NCI-H1694 (cell line): Measurements from ENCODE around the gene ERAP2.
A peak's percentile ranks its signal among the peaks of the same experiment; 100 is the strongest.
"Not testable (repeated sequence)": the region's sequence is repeated elsewhere in the genome, so short reads cannot be mapped to it uniquely, and the experiment has no call there.

Experiments
- DNase-seq: peaks from one replicate; lab custom pipeline; 2025; lab: John Stamatoyannopoulos, UW

Gene ERAP2

GRCh38 chr5:96863949-96864584 is 12.2 kb upstream of the ERAP2 start:
- no peak for DNase-seq

GRCh38 chr5:96864922-96865530 is 11.3 kb upstream of the ERAP2 start:
- DNase-seq: no peak

GRCh38 chr5:96868603-96869371 is 7.5 kb upstream of the ERAP2 start:
- DNase-seq: peak; percentile 36

GRCh38 chr5:96869372-96869641 is 7.0 kb upstream of the ERAP2 start:
- DNase-seq: no peak

- DNase-seq: no peak
These were observed 5.9 kb upstream of the ERAP2 start for GRCh38 chr5:96870094-96871026.

- no peak for DNase-seq
These were observed 5.3 kb upstream of the ERAP2 start for GRCh38 chr5:96871027-96871399.

- no peak for DNase-seq
These were observed 4.6 kb upstream of the ERAP2 start for GRCh38 chr5:96871686-96872085.

DNA sequence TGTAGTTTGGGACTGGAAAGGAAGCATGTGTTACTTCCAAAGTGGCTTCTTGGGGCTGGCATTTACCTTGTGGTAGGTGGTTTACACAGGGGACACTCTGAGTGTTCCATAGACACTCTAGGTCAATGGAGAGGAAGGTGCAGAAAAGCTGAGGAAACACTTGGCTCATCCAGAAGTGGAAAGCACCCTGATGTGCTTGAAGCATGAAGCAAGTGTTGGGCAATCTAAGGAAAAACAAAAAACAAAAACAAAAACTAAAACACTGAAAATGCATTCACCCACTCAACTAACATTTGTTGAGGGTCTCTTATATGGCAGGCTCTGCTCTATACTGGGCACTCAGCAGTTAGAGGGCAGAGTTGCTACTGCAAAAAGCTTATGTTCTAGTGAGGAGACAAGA is 2.9 kb upstream of the ERAP2 start:
- no peak for DNase-seq

- DNase-seq: no peak
These were observed 1.7 kb upstream of the ERAP2 start for GRCh38 chr5:96874631-96875030.

DNA sequence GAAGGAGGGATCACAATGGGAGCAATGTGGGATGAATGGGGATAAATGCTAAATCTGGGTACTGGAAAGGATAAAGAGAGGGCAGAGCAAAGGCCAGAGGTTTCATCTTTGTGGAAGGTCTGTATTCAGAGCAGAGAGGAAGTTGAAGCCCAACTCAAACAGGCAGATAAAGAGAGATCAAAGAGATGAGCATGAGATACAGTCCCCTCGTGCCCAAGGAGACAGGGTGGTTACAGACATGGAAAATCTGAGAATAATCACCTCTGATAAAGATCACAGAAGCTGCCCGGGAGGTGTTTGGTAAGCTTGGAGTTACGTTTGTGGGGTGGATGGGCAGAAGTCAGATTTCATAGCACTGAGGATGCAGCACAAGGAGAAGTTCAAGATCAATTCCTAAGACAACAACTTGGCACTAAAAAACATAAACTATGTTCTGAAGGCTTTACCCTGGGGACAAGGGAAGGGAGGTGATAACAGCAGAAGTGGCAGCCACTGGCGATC is 459 bp upstream of the ERAP2 start:
- no peak for DNase-seq

DNA sequence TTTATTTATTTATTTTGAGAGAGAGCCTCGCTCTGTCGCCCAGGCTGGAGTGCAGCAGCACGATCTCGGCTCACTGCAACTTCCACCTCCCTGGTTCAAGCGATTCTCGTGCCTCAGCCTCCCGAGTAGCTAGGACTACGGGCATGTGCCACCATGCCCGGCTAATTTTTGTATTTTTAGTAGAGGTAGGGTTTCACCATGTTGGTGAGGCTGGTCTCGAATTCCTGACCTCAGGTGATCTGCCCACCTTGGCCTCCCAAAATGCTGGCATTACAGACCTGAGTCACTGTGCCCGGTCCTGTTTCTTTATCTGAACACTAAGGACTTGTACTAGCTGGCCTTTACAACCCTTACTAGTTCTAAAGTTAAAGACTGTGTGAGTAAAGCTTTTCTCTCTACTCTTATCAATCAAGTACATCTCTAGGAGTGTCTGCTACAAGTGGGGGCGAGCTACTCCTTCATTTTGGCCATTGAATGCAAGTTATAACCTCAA is 723 bp downstream of the ERAP2 start:
- DNase-seq: not testable (repeated sequence)

- DNase-seq: no peak
These were observed 3.4 kb downstream of the ERAP2 start for GRCh38 chr5:96879665-96880064.

DNA sequence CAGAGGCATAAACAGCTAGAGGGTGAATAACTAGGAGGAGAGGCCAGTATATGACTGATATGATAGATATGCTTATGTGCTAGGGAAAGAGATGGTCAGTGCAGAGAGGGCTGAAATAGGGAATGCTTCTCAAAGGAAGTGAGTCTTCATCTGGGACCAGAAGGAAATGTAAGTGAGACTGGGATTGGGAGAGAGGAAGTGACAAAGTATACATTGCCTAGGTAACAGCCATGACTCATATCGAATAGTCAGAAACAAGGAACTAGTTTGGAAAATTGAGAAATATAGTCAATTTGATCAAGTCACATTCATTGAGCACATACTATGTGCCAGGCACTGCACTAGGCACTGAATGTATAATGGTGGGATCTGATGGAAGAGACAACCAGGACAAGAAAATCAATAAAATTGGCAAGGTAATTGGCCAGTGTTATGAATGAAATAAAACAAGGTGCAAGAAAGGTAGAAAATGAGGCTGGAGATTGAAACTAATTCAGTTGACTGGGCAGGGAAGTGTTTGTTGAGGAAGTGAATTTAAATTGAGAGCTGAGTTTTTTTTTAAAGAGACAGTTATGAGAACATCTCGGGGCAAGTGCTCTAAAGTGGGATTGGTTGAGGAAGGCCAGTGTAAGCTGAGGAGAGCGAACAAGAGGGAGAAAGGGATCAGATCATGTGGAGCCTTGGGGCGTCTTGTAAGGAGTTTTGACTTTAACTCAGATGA is 4.3 kb downstream of the ERAP2 start:
- DNase-seq: no peak

DNA sequence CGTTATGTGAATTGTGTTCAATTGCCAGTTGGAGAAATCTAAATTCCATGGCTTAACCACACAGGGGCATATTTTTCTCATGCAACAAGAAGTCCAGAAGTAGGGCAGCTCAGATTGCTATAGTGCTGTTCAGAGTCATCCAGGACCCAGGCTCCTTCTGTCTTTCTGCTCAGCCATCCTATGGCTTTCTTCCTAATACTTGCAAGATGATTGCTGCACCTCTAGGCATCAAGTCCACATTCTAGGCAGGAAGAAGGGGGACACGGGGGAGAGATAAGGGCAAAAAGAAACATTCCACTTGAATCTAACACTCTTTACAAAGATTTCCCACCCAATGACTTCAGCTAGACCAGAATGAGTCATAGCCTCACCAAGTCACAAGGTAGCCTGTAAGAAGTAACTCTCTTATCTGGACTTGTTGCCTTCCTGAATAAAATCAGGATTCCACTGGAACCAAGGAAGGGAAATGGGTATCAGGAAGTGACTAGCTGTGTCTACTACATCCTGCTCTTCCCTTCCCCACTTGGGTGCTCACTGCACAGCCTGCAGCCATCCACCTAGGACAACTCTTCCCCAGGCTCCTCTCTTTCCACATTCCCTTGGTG is 5.3 kb downstream of the ERAP2 start:
- no peak for DNase-seq

GRCh38 chr5:96883871-96884270 is 7.6 kb downstream of the ERAP2 start:
- no peak for DNase-seq

DNA sequence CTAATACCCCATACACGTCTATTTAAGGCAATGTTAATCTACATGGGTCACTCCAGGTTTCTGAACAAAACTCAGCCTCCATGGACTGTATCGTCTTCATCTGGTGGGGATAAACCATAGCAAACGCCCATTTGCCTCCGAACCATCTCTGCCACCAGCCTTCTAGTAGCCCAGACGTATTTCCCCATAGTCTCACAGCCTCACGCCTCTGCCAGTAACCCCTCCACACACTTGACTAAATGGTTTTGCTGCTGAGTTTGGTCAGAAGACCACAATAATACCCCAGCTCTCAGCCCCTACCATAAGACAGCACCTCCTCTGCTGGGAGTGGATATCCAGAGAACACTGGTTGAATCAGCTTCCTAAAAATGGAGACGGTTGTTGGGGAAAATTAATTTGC is 8.7 kb downstream of the ERAP2 start:
- DNase-seq: no peak

- DNase-seq: no peak
These were observed 9.4 kb downstream of the ERAP2 start for GRCh38 chr5:96885518-96886338.

DNA sequence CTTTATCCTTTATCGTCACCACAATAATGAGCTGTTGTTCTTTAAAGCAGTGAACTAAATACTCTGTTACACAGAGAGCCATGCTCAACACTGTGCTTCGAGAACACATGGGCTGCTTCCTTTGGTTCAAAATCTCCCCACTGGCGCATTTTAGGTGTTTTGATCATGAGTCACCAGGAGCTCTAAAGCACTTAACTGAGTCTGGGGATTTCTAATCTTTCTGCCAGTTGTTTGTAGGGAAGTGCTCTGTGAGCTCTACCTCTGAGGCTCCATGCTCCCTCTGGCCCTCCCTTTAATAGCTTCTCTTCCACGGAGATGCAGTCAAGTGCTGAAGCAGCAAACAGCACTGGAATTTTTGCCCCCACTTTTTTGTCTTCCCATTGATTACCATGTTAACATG is 17.0 kb downstream of the ERAP2 start:
- DNase-seq: no peak

DNA sequence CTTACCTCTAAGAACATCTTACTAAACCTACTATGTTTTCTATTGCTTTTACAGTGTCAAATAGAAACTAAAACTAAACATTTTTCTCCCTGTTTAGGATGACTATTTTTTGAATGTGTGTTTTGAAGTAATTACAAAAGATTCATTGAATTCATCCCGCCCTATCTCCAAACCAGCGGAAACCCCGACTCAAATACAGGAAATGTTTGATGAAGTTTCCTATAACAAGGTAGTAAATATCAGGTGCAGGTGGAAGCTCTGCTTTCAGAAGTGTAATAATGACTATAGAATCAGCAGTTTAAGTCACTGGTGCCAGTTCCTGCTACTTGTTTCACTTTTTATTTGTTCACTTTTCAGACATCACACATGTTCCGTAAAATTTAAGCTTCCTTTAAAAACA is 20.0 kb downstream of the ERAP2 start:
- DNase-seq: no peak

DNA sequence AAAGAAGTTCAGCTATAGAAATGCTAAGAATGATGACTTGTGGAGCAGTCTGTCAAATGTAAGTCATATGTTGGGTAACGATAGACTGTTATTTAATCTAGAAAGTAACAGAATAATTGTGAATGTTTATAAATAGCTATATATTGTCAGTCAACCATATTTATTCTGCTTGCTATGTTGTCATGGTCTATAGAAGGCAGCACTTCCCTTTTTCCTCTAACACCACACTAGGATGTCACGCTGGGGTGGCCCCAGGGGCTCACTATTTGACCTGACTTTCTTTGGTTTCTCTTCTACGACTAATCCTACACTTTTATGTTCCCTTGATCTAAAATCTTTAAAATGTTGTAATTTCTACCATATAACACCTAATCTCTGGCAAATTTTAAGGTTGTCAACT is 20.5 kb downstream of the ERAP2 start:
- no peak for DNase-seq
